Stimulated activated naive B cell treated with anti-CD40 and anti-IgM and Interleukin-4, amounts not matched to agents 10 μg/mL and 1 μg/mL and 100 μg/mL, for 72 hours (primary cell): Measurements from ENCODE around the gene ITGB4.

Source experiments
- ATAC-seq, 2 donors: fragments of 150-1000 bp; cut with Tn5 transposase; replicated peaks; 2 replicates each; pipeline ENCODE4 v1.10.0; 2021; ENCODE audit warnings: moderate library complexity in 1 of 2
- DNase-seq: peaks from one replicate; pipeline ENCODE4 v3.0.0; 2021
- H3K27ac Mint-ChIP-seq: one replicate; pipeline ENCODE4 v1.8.0; 2022; ENCODE audit warnings: mild to moderate bottlenecking, mixed read lengths
- H3K27me3 Mint-ChIP-seq, 2 donors: one replicate each; pipeline ENCODE4 v1.8.0; 2022; ENCODE audit warnings: mixed read lengths in 2 of 2
- H3K36me3 Mint-ChIP-seq, 2 donors: one replicate each; pipeline ENCODE4 v1.8.0; 2022; ENCODE audit warnings: mixed read lengths in 2 of 2, mild to moderate bottlenecking in 1 of 2
- H3K4me1 Mint-ChIP-seq, 2 donors: one replicate each; pipeline ENCODE4 v1.8.0; 2022; ENCODE audit warnings: mixed read lengths in 2 of 2, mild to moderate bottlenecking in 1 of 2
- H3K4me3 Mint-ChIP-seq, 2 donors: one replicate each; pipeline ENCODE4 v1.8.0; 2022; ENCODE audit warnings: mild to moderate bottlenecking in 2 of 2, mixed read lengths in 2 of 2, moderate library complexity in 1 of 2
- H3K9me3 Mint-ChIP-seq, 2 donors: one replicate each; pipeline ENCODE4 v1.8.0; 2022; ENCODE audit warnings: mixed read lengths in 2 of 2, mild to moderate bottlenecking in 1 of 2

ITGB4 gene

DNA sequence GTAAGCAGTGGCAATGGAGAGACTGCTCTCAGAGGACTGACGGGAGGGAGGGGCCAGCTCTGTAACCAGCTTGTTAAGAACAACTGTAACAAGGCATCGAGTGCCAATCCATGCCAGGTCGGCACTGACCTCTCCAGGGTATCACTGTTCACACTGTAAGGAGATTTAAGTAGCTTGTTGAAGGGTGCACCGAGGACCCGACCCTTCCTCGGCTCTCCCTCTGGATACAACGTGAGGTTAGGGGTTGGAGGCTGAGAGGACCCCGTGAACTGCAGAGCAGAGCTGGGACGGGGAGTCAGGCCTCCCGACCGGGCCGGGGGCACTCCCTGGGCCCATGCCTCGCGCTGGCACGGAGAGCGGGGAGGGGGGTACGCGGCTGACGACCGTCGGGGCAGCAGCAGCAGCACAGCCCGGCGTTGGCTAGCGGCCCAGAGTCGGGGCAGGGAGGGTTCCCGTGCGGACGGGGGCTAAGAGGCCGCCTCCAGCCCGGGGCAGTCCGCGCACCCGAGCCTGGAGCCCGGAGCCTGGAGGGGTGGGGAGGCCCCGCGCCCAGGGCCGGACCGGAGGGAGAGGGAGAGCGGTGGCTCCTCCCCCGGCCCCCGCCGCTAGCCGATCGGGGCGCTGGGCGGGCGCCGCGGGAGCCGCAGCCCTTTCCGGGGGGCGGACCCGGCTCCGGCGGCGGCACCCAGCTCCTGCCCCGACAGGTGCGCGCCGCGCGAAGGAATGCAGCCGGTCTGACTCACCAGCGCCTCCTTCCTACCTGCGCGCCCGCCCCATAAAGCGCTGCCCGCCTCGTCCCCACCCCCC, at the start of gene ITGB4:
Gene ITGB4 (plus strand): TSS at position 804 of the 807 bp plus-strand sequence. CDS start 3,245 bp downstream, outside the sequence.
- Mint-ChIP-seq H3K4me3 (peak within 1 kb of the TSS; percentile 80 to 83), H3K27me3 (peaks cover 19 to 37% of the 10 kb centered on the region in 2 donors), H3K4me1 (peaks cover 3 to 8% of the 10 kb centered on the region in 2 donors), H3K27ac (peak within 1 kb of the TSS; percentile 51), H3K9me3 (no peaks in the 10 kb centered on the region), H3K36me3 (no peaks in the 10 kb centered on the region)
- peak; percentile 66 to 76 for ATAC-seq
- peak; percentile 7 for DNase-seq

- no peak overlapping the region for H3K27ac Mint-ChIP-seq
- no peaks in the 10 kb centered on the region for H3K27me3 Mint-ChIP-seq
- peaks cover 11 to 26% of the 10 kb centered on the region in 2 donors for H3K4me1 Mint-ChIP-seq
- no peak for DNase-seq
- no peak overlapping the region for H3K4me3 Mint-ChIP-seq
- H3K9me3 Mint-ChIP-seq: no peaks in the 10 kb centered on the region
- peaks cover 18 to 43% of the 10 kb centered on the region in 2 donors for H3K36me3 Mint-ChIP-seq
- no peak for ATAC-seq
Measured at GRCh38 chr17:75672011-75672410, 49.2 kb upstream of the ITGB4 start.

DNA sequence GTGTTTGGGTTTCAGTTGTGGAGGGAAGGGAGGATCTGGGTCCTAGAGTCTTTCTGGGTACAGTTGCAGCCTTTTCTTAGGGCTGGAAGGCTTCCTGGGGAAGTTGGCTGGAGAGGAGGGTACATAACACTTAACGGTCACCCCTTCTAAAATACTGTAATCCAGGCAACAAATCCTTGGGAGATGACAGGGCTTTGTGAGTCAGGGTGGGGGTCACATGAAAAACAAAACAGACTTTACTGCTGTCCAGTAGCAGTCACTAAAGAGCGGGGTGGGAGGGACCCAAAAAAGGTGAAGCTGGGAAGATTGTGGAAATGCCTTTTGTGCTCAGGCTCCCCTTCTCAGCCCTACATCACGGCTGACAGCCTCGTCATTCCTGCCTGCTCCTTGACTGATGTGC, 47.8 kb upstream of the ITGB4 start:
- no peak overlapping the region for H3K4me3 Mint-ChIP-seq
- H3K9me3 Mint-ChIP-seq: no peaks in the 10 kb centered on the region
- H3K36me3 Mint-ChIP-seq: peaks cover 19 to 43% of the 10 kb centered on the region in 2 donors
- ATAC-seq: no peak
- H3K27me3 Mint-ChIP-seq: no peaks in the 10 kb centered on the region
- no peak for DNase-seq
- no peak overlapping the region for H3K27ac Mint-ChIP-seq
- H3K4me1 Mint-ChIP-seq: peaks cover 12 to 30% of the 10 kb centered on the region in 2 donors

DNA sequence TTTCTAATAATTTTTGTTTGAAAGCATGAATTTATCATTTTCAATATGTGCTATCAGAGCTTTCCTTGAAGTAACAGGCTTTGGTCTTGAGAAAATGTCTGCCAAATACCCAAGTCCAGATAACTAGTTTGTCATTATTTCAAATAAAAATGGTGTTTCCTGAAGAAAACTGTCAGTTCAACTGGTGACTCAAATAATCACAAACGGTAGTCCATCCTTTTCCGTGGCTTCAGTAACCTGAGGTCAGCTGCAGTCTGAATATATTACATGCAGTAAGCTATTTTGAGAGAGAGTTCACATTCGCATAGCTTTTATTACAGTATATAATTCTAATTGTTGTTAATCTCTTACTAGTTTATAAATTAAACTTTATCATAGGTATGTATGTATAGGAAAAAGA, 44.8 kb upstream of the ITGB4 start:
- H3K9me3 Mint-ChIP-seq: no peaks in the 10 kb centered on the region
- H3K36me3 Mint-ChIP-seq: peaks cover 22 to 47% of the 10 kb centered on the region in 2 donors
- H3K27me3 Mint-ChIP-seq: no peaks in the 10 kb centered on the region

DNA sequence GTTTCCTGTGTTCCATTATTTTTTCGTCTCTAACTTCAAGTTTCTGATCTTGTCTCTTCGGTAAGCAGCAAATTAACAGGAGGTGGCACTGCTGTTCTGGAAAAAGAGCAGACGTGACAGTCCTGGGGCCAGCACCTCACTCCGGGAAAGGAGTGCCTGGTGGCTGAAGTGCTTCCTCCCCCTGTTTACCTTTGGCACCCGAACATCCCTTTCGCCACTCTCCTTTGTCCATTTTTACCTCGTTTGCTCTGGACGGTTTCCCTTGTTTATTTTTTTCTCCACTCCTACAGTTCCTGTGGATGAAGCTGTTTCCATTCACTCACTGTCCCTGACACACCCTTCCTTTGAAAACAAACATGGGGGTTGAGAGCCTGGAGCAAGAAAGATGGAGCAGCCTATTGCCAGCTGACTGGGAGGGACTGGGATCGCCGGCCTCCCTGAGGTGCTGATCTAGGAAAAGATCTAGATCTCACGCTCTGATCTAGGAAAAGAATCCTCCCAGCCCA, 41.5 kb upstream of the ITGB4 start:
- Mint-ChIP-seq H3K4me1 (peaks cover 20 to 30% of the 10 kb centered on the region in 2 donors), H3K9me3 (no peaks in the 10 kb centered on the region), H3K36me3 (peaks cover 18 to 34% of the 10 kb centered on the region in 2 donors), H3K27ac (peak overlapping the region; percentile 42), H3K4me3 (peak overlapping the region in 1 of 2 donors; percentile 6), H3K27me3 (no peaks in the 10 kb centered on the region)
- DNase-seq (no peak), ATAC-seq (no peak)

More for the DNA sequence above, 44.8 kb upstream of the ITGB4 start:
- no peak for ATAC-seq
- peaks cover 16 to 25% of the 10 kb centered on the region in 2 donors for H3K4me1 Mint-ChIP-seq
- DNase-seq: no peak
- no peak overlapping the region for H3K4me3 Mint-ChIP-seq
- no peak overlapping the region for H3K27ac Mint-ChIP-seq

- H3K27ac Mint-ChIP-seq: no peak overlapping the region
- peaks cover 20 to 35% of the 10 kb centered on the region in 2 donors for H3K36me3 Mint-ChIP-seq
Measured at GRCh38 chr17:75680431-75680830, 40.8 kb upstream of the ITGB4 start.

GRCh38 chr17:75681289-75681688, 40.0 kb upstream of the ITGB4 start:
- H3K9me3 Mint-ChIP-seq: no peaks in the 10 kb centered on the region
- DNase-seq (no peak), ATAC-seq (no peak)
- H3K27ac Mint-ChIP-seq: no peak overlapping the region
- H3K36me3 Mint-ChIP-seq: peaks cover 27 to 37% of the 10 kb centered on the region in 2 donors
- H3K27me3 Mint-ChIP-seq: no peaks in the 10 kb centered on the region
- H3K4me1 Mint-ChIP-seq: peaks cover 33 to 40% of the 10 kb centered on the region in 2 donors
- no peak overlapping the region for H3K4me3 Mint-ChIP-seq

More at GRCh38 chr17:75680431-75680830, 40.8 kb upstream of the ITGB4 start:
- H3K4me3 Mint-ChIP-seq: no peak overlapping the region
- DNase-seq (no peak), ATAC-seq (no peak)
- H3K4me1 Mint-ChIP-seq: peaks cover 25 to 31% of the 10 kb centered on the region in 2 donors
- no peaks in the 10 kb centered on the region for H3K27me3 Mint-ChIP-seq
- no peaks in the 10 kb centered on the region for H3K9me3 Mint-ChIP-seq

GRCh38 chr17:75683583-75683982, 37.7 kb upstream of the ITGB4 start:
- DNase-seq (no peak), ATAC-seq (no peak)
- Mint-ChIP-seq H3K4me1 (peaks cover 42 to 51% of the 10 kb centered on the region in 2 donors), H3K36me3 (peaks cover 30 to 43% of the 10 kb centered on the region in 2 donors), H3K4me3 (no peak overlapping the region), H3K27me3 (no peaks in the 10 kb centered on the region), H3K9me3 (no peaks in the 10 kb centered on the region), H3K27ac (no peak overlapping the region)

DNA sequence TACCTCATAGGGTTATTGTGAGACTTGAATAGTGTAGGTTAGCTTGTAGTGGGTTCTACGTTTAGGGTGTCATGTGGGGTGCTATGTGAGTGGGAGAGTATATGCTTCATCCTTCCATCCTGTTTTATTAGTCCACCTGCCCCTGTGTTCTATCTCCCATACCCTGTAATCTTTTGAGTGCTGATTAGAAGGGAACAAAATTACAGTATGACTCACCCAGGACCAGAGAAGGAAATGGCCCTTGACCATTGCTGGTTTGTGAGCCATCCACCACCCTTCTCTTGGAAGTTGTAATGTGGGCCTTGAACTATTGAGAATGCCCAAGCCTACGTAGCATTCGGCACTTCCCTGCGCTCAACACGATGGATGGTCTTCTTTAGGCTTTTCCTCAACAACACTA, 37.0 kb upstream of the ITGB4 start:
- H3K27ac Mint-ChIP-seq: peak overlapping the region; percentile 47
- no peak overlapping the region for H3K4me3 Mint-ChIP-seq
- no peaks in the 10 kb centered on the region for H3K27me3 Mint-ChIP-seq
- H3K9me3 Mint-ChIP-seq: no peaks in the 10 kb centered on the region
- DNase-seq: no peak
- H3K4me1 Mint-ChIP-seq: peaks cover 47 to 57% of the 10 kb centered on the region in 2 donors
- peaks cover 28 to 44% of the 10 kb centered on the region in 2 donors for H3K36me3 Mint-ChIP-seq
- ATAC-seq: no peak

DNA sequence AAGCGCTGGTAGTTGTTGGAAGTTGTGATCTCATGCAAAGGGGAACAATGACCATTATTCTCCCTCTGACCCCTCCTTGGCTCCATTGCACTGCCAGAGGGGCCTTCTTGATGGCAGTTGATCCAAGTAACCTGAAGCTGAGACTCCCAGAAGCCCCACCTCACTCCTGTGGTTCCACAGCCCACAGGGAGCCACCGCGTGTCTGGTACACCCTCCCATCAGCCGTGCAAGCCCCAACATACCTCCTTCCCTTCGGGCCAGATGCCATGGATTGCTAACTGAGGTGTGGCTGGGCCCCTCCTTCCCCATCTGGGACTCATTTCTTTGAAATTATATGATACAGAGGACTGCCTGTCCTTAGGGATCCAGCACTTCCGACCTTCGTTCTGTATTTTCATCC, 36.3 kb upstream of the ITGB4 start:
- Mint-ChIP-seq H3K27me3 (no peaks in the 10 kb centered on the region), H3K36me3 (peaks cover 25 to 37% of the 10 kb centered on the region in 2 donors), H3K4me3 (no peak overlapping the region), H3K9me3 (no peaks in the 10 kb centered on the region), H3K27ac (peak overlapping the region; percentile 76), H3K4me1 (peaks cover 49 to 64% of the 10 kb centered on the region in 2 donors)
- DNase-seq (no peak), ATAC-seq (no peak)

GRCh38 chr17:75685499-75685898, 35.8 kb upstream of the ITGB4 start:
- Mint-ChIP-seq H3K4me1 (peaks cover 50 to 68% of the 10 kb centered on the region in 2 donors), H3K27me3 (no peaks in the 10 kb centered on the region), H3K36me3 (peaks cover 21 to 35% of the 10 kb centered on the region in 2 donors), H3K27ac (peak overlapping the region; percentile 76), H3K4me3 (no peak overlapping the region), H3K9me3 (no peaks in the 10 kb centered on the region)
- ATAC-seq: no peak
- no peak for DNase-seq

DNA sequence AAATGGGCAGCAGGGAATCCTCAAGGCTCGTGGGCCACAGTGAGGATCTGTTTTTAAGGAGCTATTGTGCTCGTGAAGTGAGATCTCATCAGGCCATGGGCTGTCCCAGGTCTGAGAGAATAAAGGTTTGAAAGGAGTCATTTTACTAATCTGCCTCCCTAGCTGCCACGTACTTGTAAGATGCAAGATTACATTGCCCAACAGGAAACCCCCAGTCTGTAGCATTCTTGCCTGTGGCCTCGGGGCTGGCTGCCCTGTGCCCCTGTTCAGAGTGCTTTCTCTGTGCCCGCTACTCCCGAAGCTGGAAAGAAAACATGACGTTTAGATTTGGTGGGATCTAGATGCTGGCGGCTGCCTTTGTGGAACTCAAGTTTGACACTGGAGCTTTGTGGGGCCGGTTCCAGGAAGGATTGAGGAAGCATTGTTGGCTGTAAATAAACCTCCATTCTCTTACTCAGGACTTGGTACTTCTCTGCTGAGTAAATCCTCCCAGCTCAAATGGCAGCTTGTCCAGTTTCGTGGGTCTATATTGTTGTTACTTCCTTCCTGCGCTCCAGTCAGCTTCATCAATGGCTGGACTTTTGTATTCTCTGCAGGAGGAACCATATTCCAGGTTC, 32.9 kb upstream of the ITGB4 start:
- H3K9me3 Mint-ChIP-seq: no peaks in the 10 kb centered on the region
- H3K4me1 Mint-ChIP-seq: peaks cover 62 to 82% of the 10 kb centered on the region in 2 donors
- peaks cover 27 to 57% of the 10 kb centered on the region in 2 donors for H3K36me3 Mint-ChIP-seq
- peak overlapping the region; percentile 11 to 62 for H3K4me3 Mint-ChIP-seq
- no peaks in the 10 kb centered on the region for H3K27me3 Mint-ChIP-seq
- ATAC-seq (peak; percentile 32 to 35), DNase-seq (no peak)
- peak overlapping the region; percentile 73 for H3K27ac Mint-ChIP-seq

- peaks cover 57 to 77% of the 10 kb centered on the region in 2 donors for H3K4me1 Mint-ChIP-seq
- no peaks in the 10 kb centered on the region for H3K9me3 Mint-ChIP-seq
- H3K27ac Mint-ChIP-seq: peak overlapping the region; percentile 73
- peaks cover 27 to 62% of the 10 kb centered on the region in 2 donors for H3K36me3 Mint-ChIP-seq
- H3K4me3 Mint-ChIP-seq: peak overlapping the region; percentile 55 to 62
- ATAC-seq (peak; percentile 69 to 87), DNase-seq (no peak)
- H3K27me3 Mint-ChIP-seq: no peaks in the 10 kb centered on the region
Measured at GRCh38 chr17:75689441-75689873, 31.8 kb upstream of the ITGB4 start.

GRCh38 chr17:75691371-75691791, 29.9 kb upstream of the ITGB4 start:
- no peaks in the 10 kb centered on the region for H3K9me3 Mint-ChIP-seq
- H3K4me3 Mint-ChIP-seq: peak overlapping the region in 1 of 2 donors; percentile 22
- no peaks in the 10 kb centered on the region for H3K27me3 Mint-ChIP-seq
- H3K27ac Mint-ChIP-seq: peak overlapping the region; percentile 53
- H3K4me1 Mint-ChIP-seq: peaks cover 42 to 63% of the 10 kb centered on the region in 2 donors
- ATAC-seq: peak in 1 of 2 donors; percentile 27
- H3K36me3 Mint-ChIP-seq: peaks cover 24 to 60% of the 10 kb centered on the region in 2 donors
- no peak for DNase-seq
